GM10266 (cell line): ENCODE measurements around the gene SORBS2.

ENCODE experiments used
- DNase-seq: peaks from one replicate; pipeline ENCODE4 v3.0.0; 2012; ENCODE audit errors: extremely low spot score
- CTCF ChIP-seq: IDR thresholded peaks from 2 replicates; pipeline ENCODE4 v1.5.1; 2012; ENCODE audit warnings: mild to moderate bottlenecking, low read depth; ENCODE audit not compliant: control insufficient read depth, insufficient read depth; ENCODE audit errors: missing control alignments

The SORBS2 gene

GRCh38 chr4:185737489-185738037, 74.4 kb downstream of the SORBS2 start:
- TF ChIP-seq CTCF: no peak
- no peak for DNase-seq

GRCh38 chr4:185736882-185737281, 75.1 kb downstream of the SORBS2 start:
- DNase-seq: no peak
- TF ChIP-seq CTCF: no peak

DNA sequence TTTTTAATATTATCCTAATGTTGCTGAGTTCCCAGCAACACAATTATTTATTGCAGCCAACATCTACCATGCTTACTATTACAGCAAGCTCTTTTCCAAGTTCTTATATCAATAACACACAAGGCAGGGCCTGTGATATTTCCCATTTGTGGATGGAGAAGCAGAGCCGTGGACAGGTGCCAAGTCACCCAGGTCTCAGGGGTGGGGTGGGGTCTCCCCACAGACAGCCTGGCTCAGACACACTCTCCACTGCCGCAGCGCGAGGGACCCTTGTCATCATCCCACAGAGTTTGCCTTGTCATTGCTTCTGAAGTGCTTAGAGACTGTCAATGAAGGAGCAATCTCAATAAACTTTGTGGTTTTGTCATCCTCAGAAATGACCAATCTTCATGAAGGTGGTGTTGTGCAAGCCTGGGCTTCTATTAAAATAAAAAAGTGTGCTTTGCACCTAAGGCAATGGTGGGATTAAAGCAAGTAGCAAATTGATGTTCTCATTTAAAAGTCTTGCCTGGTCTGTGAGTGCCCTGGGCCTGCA, 76.1 kb downstream of the SORBS2 start:
- DNase-seq: no peak
- no peak for TF ChIP-seq CTCF

DNA sequence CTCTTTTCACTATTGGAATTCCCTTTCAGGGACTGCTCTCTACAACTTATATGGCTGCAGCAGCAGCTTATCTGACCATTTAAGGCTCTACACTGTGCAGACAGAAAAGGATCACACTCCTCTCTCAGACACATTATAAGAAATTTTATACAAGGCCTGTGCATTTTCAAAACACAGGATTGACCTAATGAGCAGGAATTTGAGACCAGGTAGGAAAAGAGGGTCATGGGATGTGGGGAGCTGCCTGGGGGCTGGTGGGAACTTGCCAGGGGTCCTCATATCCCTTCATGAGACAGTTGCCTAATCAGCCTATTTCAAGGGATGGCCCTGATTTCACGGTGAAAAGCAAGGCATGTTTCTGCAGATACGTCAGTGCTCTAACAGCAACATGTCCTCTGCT, 77.1 kb downstream of the SORBS2 start:
- no peak for TF ChIP-seq CTCF
- DNase-seq: no peak

DNA sequence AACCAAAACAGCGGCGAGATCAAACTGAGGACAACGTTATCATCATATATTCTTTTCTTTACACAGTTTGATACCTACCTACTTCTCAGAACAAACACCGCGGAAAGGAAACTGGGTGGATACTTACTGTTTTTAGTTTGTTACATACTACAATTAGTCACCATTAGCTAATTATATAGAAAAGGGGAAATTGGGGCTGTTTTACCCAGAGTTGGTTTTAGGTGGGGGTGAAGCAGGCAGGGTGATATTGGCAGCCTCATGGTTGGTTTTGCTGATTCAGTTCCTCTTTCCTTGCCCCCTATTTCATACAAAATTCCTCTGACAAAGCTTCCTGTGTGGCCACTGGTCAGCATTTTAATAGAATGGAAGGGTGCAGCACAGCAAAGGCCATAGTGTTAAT, 77.8 kb downstream of the SORBS2 start:
- no peak for TF ChIP-seq CTCF
- DNase-seq: peak; percentile 58

DNA sequence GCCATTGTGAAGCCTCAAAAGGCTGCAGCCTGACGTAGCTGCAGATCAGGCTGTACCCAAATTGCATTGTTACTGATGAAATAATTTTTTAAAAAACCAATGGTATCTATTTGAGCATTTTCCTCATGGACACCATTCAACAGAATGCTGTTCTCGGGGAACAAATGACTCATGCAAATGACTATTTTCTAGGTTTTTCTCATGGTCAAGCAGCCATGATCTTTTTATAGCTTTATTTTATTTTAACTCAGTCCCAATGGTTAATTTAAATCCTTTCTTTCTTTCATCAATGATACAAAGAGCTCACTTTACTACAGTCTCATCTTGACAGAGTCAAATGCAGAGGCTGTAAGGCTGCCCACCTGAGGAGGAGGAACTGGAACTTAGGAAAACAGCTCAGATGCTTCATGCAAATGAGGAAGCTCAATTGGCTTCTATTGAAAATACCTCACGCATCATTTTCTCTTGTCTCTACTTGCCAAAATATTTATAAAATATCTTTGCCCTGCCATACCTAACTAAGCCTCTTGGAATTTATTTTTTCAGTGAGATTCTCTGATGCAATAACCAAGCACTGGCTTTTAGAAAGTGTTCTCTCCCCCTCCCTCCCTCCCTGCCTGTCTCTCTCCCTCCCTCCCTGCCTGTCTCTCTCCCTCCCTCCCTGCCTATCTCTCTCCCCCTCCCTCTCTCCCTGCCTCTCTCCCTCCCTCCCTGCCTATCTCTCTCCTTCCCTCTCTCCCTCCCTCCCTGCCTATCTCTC, 81.0 kb downstream of the SORBS2 start:
- TF ChIP-seq CTCF: no peak
- no peak for DNase-seq

DNA sequence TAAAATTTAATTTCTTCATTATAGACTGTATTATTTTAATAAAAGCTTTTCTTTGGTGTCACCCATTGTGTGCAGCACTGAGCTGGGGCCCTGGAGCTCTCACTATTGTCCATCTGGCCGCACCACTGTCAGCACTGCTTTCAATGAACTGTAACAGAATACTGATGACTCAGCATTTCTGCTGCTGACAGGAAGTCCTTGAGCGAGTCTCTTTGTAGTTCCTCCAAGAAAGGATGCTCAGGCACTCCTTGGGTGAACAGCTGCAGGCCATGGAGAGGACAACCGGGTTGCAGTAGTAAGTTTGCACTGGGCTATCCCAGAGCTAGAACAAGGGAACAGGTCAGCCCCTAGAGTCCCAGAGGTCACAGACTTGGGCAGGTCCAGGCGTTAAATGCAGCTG, 81.6 kb downstream of the SORBS2 start:
- TF ChIP-seq CTCF: no peak
- no peak for DNase-seq
